Caco-2 (cell line): ENCODE data around the gene UFM1. TPM values are rescaled to one million over a fixed set of nuclear protein-coding genes. Genes with fewer than 3 reads are reported as not detected.

Experiments
- BruUV-seq: library from RNA; stranded (reverse); fragments of 400-500 nt; replicated peaks from 2 replicates; lab custom pipeline; 2021; lab: Mats Ljungman, UMichigan
- CTCF ChIA-PET: fragments of 300-600 bp; sonication (Branson Sonifier 250); formaldehyde crosslinking; loops from one replicate; lab custom pipeline; 2022; ENCODE audit warnings: antibody characterized with exemption; lab: Charles Lee
- POLR2A ChIA-PET: fragments of 300-600 bp; sonication (Branson Sonifier 250); formaldehyde crosslinking; loops from one replicate; lab custom pipeline; 2022; ENCODE audit warnings: antibody characterized with exemption; lab: Charles Lee
- DNase-seq, 2 experiments: peaks; one replicate each; pipeline versions ENCODE4 v3.0.0 to v3.0.0-alpha.2; 2020 to 2022
- H3K27me3 ChIP-seq: replicated peaks from 2 replicates; pipeline ENCODE4 v1.6.0; 2011; ENCODE audit warnings: low read length; ENCODE audit not compliant: control insufficient read depth, insufficient read depth
- H3K36me3 ChIP-seq: 2 replicates; pipeline ENCODE4 v1.5.1; 2011; ENCODE audit warnings: low read length; ENCODE audit not compliant: control insufficient read depth, insufficient read depth
- H3K4me1 ChIP-seq: fragments of 250-450 bp; sonication (Bioruptor Pico); 2 replicates; pipeline ENCODE4 v1.5.1; 2020; ENCODE audit warnings: mild to moderate bottlenecking
- H3K4me3 ChIP-seq: 2 replicates; pipeline ENCODE4 v1.5.1; 2011; ENCODE audit warnings: low read depth, mild to moderate bottlenecking, control low read depth, low read length
- H3K9me3 ChIP-seq: fragments of 250-450 bp; sonication (Bioruptor Pico); 2 replicates; pipeline ENCODE4 v1.5.1; 2020; ENCODE audit warnings: mild to moderate bottlenecking, moderate library complexity
- H3K27ac Mint-ChIP-seq: one replicate; pipeline ENCODE4 v1.8.0; 2022; ENCODE audit warnings: mixed read lengths; ENCODE audit not compliant: unreplicated experiment
- H3K27me3 Mint-ChIP-seq: one replicate; pipeline ENCODE4 v1.8.0; 2022; ENCODE audit warnings: mixed read lengths; ENCODE audit not compliant: insufficient read depth, unreplicated experiment
- H3K36me3 Mint-ChIP-seq: one replicate; pipeline ENCODE4 v1.8.0; 2022; ENCODE audit warnings: mild to moderate bottlenecking, mixed read lengths; ENCODE audit not compliant: insufficient read depth, unreplicated experiment
- H3K4me1 Mint-ChIP-seq: one replicate; pipeline ENCODE4 v1.8.0; 2022; ENCODE audit warnings: low read depth, mixed read lengths; ENCODE audit not compliant: unreplicated experiment
- H3K4me3 Mint-ChIP-seq: one replicate; pipeline ENCODE4 v1.8.0; 2022; ENCODE audit warnings: mild to moderate bottlenecking, moderate library complexity, mixed read lengths; ENCODE audit not compliant: unreplicated experiment
- H3K9me3 Mint-ChIP-seq: one replicate; pipeline ENCODE4 v1.8.0; 2022; ENCODE audit warnings: mixed read lengths; ENCODE audit not compliant: unreplicated experiment
- intact Hi-C: fragments of 100-400 bp; cut with micrococcal nuclease; formaldehyde crosslinking; loops from one replicate; pipeline ENCODE4 v1.10.0; 2022; ENCODE audit not compliant: unreplicated experiment
- total RNA-seq: library from RNA; stranded (reverse); gene quantifications from 2 replicates; pipeline ENCODE4 v1.2.3, GENCODE V29; 2022
- TF ChIP-seq, protein P1 (sequence below), 2 experiments: fragments of 200-600 bp in 1 of 2; IDR thresholded peaks; 1 replicate in 1 of 2; 2 replicates in 1 of 2; pipeline versions ENCODE4 v1.5.1 to v1.8.0; 2011 to 2022; ENCODE audit warnings: antibody characterized with exemption in 1 of 2, control low read depth in 1 of 2, inconsistent platforms in 1 of 2, low read depth in 1 of 2, low read length in 1 of 2, mild to moderate bottlenecking in 1 of 2, moderate library complexity in 1 of 2; ENCODE audit not compliant: insufficient read depth in 1 of 2, severe bottlenecking in 1 of 2, unreplicated experiment in 1 of 2

UFM1 gene
- total RNA-seq, 1 experiment from 2014 or later = 106 TPM

DNA sequence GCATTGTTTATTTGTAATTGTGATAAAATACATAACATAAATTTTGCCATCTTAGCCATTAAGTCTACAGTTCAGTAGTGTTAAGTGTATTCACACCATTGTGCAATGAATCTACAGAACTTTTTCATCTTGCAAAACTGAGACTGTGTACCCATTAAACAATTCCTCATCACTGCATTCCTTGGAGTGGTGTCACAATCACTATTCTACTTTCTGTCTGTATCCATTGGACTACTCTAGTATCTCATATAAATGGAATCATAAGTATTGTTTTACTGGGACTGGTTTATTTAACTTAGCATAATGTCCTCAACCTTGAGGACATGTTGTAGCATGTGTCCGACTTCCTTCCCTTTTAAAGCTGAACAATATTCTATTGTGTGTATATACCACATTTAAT, 36.8 kb downstream of the UFM1 start:
- no peaks in the 10 kb centered on the region for H3K9me3 ChIP-seq
- Mint-ChIP-seq H3K4me1 (peaks cover 13% of the 10 kb centered on the region), H3K27me3 (no peaks in the 10 kb centered on the region), H3K36me3 (peaks cover 4% of the 10 kb centered on the region), H3K9me3 (no peaks in the 10 kb centered on the region), H3K4me3 (no peak overlapping the region), H3K27ac (no peak overlapping the region)
- no TSS peak for BruUV-seq
- ChIA-PET POLR2A (no interaction called here), CTCF (no interaction called here)
- TF ChIP-seq, protein P1, sequence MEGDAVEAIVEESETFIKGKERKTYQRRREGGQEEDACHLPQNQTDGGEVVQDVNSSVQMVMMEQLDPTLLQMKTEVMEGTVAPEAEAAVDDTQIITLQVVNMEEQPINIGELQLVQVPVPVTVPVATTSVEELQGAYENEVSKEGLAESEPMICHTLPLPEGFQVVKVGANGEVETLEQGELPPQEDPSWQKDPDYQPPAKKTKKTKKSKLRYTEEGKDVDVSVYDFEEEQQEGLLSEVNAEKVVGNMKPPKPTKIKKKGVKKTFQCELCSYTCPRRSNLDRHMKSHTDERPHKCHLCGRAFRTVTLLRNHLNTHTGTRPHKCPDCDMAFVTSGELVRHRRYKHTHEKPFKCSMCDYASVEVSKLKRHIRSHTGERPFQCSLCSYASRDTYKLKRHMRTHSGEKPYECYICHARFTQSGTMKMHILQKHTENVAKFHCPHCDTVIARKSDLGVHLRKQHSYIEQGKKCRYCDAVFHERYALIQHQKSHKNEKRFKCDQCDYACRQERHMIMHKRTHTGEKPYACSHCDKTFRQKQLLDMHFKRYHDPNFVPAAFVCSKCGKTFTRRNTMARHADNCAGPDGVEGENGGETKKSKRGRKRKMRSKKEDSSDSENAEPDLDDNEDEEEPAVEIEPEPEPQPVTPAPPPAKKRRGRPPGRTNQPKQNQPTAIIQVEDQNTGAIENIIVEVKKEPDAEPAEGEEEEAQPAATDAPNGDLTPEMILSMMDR (IDR thresholded peaks at IDR 0.05; ENCODE audit: insufficient read depth in 1 of 2, low read depth in 1 of 2, low read length in 1 of 2, severe bottlenecking in 1 of 2, unreplicated experiment in 1 of 2) = no peak
- H3K4me1 ChIP-seq = peaks cover 41% of the 10 kb centered on the region
- no peaks in the 10 kb centered on the region for H3K27me3 ChIP-seq
- intact Hi-C loops = loop anchor here (1.0 kb wide), 1 partner anchor 9 kb away; no protein-coding TSS in a partner anchor
- H3K36me3 ChIP-seq = no peaks in the 10 kb centered on the region
- H3K4me3 ChIP-seq = no peak overlapping the region
- peak in 1 of 2 experiments; percentile 46 for DNase-seq

DNA sequence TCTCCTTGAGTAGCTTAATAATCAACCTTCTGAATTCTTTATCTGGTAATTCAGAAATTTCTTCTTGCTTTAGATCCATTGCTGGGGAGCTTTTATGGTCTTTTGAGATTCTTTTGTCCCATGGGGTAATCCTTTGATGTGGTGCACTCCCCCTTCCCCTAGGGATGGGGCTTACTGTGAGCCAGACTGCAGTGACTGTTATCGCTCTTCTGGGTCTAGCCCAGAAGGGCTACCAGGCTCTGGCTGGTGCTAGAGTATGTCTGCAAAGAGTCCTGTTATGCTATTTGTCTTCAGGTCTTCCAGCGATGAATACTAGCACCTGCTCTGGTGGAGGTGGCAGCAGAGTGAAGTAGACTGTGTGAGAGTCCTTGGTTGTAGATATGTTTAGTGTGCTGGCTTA, 41.7 kb downstream of the UFM1 start:
- H3K9me3 Mint-ChIP-seq = no peaks in the 10 kb centered on the region
- TF ChIP-seq, protein P1 (IDR thresholded peaks at IDR 0.05; ENCODE audit: insufficient read depth in 1 of 2, low read depth in 1 of 2, low read length in 1 of 2, severe bottlenecking in 1 of 2, unreplicated experiment in 1 of 2) = no peak
- H3K27me3 ChIP-seq = no peaks in the 10 kb centered on the region
- ChIA-PET POLR2A (interaction anchor here (0.6 kb wide), 1 partner anchor 130 kb away, joined by 4 read pairs; no protein-coding TSS in a partner anchor), CTCF (interaction anchor here (1.1 kb wide), 1 partner anchor 42 kb away, joined by 6 read pairs; the partner anchor contains the start of gene UFM1)
- no peaks in the 10 kb centered on the region for H3K36me3 ChIP-seq
- peaks cover 16% of the 10 kb centered on the region for H3K36me3 Mint-ChIP-seq
- no peak overlapping the region for H3K4me3 ChIP-seq
- peaks cover 45% of the 10 kb centered on the region for H3K4me1 ChIP-seq
- BruUV-seq = no TSS peak
- no peaks in the 10 kb centered on the region for H3K9me3 ChIP-seq
- H3K4me1 Mint-ChIP-seq = peaks cover 39% of the 10 kb centered on the region
- intact Hi-C loops = loop anchor here (5.0 kb wide), 2 partner anchors 136 to 296 kb away; partner anchors contain the start of gene FREM2
- peak overlapping the region; percentile 39 for H3K4me3 Mint-ChIP-seq
- peak; percentile 56 to 73 for DNase-seq
- H3K27me3 Mint-ChIP-seq = no peaks in the 10 kb centered on the region
- H3K27ac Mint-ChIP-seq = peak overlapping the region; percentile 80

DNA sequence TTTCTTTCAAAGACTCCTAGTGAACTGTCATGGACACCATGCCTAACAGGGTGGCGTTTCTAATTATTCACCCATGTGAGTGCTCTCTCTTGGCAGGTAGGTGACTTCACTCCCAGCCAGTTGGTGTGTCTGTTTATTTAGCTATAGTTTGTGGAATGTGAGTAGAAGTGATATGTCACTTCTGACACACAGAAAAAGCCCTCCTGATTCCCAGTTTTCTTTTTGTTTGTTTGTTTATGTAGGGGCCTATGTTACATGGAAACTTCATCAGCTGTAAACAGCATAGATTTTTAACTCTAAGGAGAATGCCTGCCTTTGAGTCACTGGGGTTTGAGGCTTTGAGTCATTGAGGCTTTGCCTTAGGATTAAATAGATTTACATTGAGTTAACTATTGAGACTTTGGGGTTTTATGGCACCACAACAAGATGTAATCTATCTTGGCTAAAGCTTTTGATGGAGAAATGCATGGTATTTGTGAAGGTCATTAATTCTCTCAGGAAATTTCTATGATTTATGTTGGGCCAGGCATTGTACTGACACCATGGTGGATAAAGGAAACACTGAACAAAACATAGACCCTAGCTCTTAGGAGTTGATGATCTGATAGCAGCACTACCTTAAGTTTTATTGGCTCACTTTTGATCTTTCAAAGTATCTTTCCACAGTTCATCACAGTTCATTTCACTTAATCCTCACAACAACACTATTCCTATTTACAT, 45.3 kb downstream of the UFM1 start:
- intact Hi-C loops = loop anchor here (1.0 to 5.0 kb wide), 11 partner anchors 9 to 642 kb away; partner anchors contain the start of genes FREM2, NHLRC3, PROSER1 and UFM1
- Histone ChIP-seq H3K4me3 (no peak overlapping the region), H3K27me3 (no peaks in the 10 kb centered on the region), H3K4me1 (peaks cover 39% of the 10 kb centered on the region), H3K9me3 (no peaks in the 10 kb centered on the region), H3K36me3 (no peaks in the 10 kb centered on the region)
- Mint-ChIP-seq H3K27me3 (no peaks in the 10 kb centered on the region), H3K36me3 (peaks cover 12% of the 10 kb centered on the region), H3K27ac (peak overlapping the region; percentile 95), H3K9me3 (no peaks in the 10 kb centered on the region), H3K4me3 (peak overlapping the region; percentile 67), H3K4me1 (peaks cover 43% of the 10 kb centered on the region)
- TF ChIP-seq, protein P1 (IDR thresholded peaks at IDR 0.05; ENCODE audit: insufficient read depth in 1 of 2, low read depth in 1 of 2, low read length in 1 of 2, severe bottlenecking in 1 of 2, unreplicated experiment in 1 of 2) = no peak
- BruUV-seq = no TSS peak
- DNase-seq = peak; percentile 71 to 81
- ChIA-PET POLR2A (no interaction called here), CTCF (interaction anchor here (0.7 to 1.3 kb wide), 3 partner anchors 22 to 187 kb away, joined by 3 read pairs; partner anchors contain the start of gene UFM1)
